SK-N-SH treated with all-trans-retinoic acid at 6 μM for 48 hours (cell line): ENCODE data around the gene SPATA1.

Experiments
- BACH2 ChIP-seq: fragments of 250-450 bp; sonication (Bioruptor Pico); IDR thresholded peaks from 2 replicates; pipeline ENCODE4 v1.9.0; 2021; ENCODE audit warnings: mild to moderate bottlenecking, borderline replicate concordance
- ZC3H10 ChIP-seq: fragments of 250-450 bp; sonication (Bioruptor Pico); IDR thresholded peaks from 2 replicates; pipeline ENCODE4 v1.5.1; 2021; ENCODE audit warnings: mild to moderate bottlenecking, moderate library complexity
- TF ChIP-seq, protein P1 (sequence below): fragments of 250-450 bp; sonication (Bioruptor Pico); IDR thresholded peaks from 2 replicates; pipeline ENCODE4 v1.5.0; 2020; ENCODE audit warnings: mild to moderate bottlenecking, moderate library complexity

GRCh38 chr1:84540759-84541158 is 34.6 kb downstream of the SPATA1 start:
- TF ChIP-seq, protein P1, sequence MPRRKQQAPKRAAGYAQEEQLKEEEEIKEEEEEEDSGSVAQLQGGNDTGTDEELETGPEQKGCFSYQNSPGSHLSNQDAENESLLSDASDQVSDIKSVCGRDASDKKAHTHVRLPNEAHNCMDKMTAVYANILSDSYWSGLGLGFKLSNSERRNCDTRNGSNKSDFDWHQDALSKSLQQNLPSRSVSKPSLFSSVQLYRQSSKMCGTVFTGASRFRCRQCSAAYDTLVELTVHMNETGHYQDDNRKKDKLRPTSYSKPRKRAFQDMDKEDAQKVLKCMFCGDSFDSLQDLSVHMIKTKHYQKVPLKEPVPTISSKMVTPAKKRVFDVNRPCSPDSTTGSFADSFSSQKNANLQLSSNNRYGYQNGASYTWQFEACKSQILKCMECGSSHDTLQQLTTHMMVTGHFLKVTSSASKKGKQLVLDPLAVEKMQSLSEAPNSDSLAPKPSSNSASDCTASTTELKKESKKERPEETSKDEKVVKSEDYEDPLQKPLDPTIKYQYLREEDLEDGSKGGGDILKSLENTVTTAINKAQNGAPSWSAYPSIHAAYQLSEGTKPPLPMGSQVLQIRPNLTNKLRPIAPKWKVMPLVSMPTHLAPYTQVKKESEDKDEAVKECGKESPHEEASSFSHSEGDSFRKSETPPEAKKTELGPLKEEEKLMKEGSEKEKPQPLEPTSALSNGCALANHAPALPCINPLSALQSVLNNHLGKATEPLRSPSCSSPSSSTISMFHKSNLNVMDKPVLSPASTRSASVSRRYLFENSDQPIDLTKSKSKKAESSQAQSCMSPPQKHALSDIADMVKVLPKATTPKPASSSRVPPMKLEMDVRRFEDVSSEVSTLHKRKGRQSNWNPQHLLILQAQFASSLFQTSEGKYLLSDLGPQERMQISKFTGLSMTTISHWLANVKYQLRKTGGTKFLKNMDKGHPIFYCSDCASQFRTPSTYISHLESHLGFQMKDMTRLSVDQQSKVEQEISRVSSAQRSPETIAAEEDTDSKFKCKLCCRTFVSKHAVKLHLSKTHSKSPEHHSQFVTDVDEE (CRISPR knock-in tag): no peak
- TF ChIP-seq BACH2 (CRISPR knock-in tag) (no peak), ZC3H10 (CRISPR knock-in tag) (no peak)
